Stimulated activated CD8-positive, alpha-beta memory T cell treated with anti-CD3 and anti-CD28 coated beads, Interleukin-4, amount 100 ng/mL, for 48 hours (primary cell): Measurements from ENCODE around the gene MCTP1.

Experiments
- DNase-seq: peaks from one replicate; pipeline ENCODE4 v3.0.0-alpha.2; 2020

The MCTP1 gene

GRCh38 chr5:95070453-95070852, 214.4 kb downstream of the MCTP1 start:
- no peak for DNase-seq

- no peak for DNase-seq
These were observed 214.9 kb downstream of the MCTP1 start for GRCh38 chr5:95069948-95070347.

GRCh38 chr5:95069021-95069420, 215.9 kb downstream of the MCTP1 start:
- no peak for DNase-seq

- no peak for DNase-seq
These were observed 216.5 kb downstream of the MCTP1 start for GRCh38 chr5:95068289-95068910.

- DNase-seq: no peak
These were observed 218.8 kb downstream of the MCTP1 start for GRCh38 chr5:95066048-95066447.

GRCh38 chr5:95063492-95063891, 221.4 kb downstream of the MCTP1 start:
- DNase-seq: no peak

GRCh38 chr5:95060098-95060497, 224.8 kb downstream of the MCTP1 start:
- no peak for DNase-seq

- DNase-seq: no peak
These were observed 225.3 kb downstream of the MCTP1 start for GRCh38 chr5:95059636-95060035.

GRCh38 chr5:95057615-95058014, 227.3 kb downstream of the MCTP1 start:
- DNase-seq: no peak

GRCh38 chr5:95053253-95053652, 231.6 kb downstream of the MCTP1 start:
- no peak for DNase-seq

- no peak for DNase-seq
These were observed 234.2 kb downstream of the MCTP1 start for GRCh38 chr5:95050708-95051107.

- no peak for DNase-seq
These were observed 236.3 kb downstream of the MCTP1 start for GRCh38 chr5:95048628-95049027.

GRCh38 chr5:95045181-95045965, 239.5 kb downstream of the MCTP1 start:
- DNase-seq: no peak

GRCh38 chr5:95044096-95044495, 240.8 kb downstream of the MCTP1 start:
- no peak for DNase-seq

- no peak for DNase-seq
These were observed 241.2 kb downstream of the MCTP1 start for GRCh38 chr5:95043648-95044047.

GRCh38 chr5:95043234-95043633, 241.7 kb downstream of the MCTP1 start:
- DNase-seq: no peak

- DNase-seq: no peak
These were observed 242.9 kb downstream of the MCTP1 start for GRCh38 chr5:95042037-95042436.

- DNase-seq: no peak
These were observed 248.8 kb downstream of the MCTP1 start for GRCh38 chr5:95035891-95036685.

GRCh38 chr5:95032801-95033200, 252.1 kb downstream of the MCTP1 start:
- no peak for DNase-seq

GRCh38 chr5:95029569-95030366, 255.1 kb downstream of the MCTP1 start:
- no peak for DNase-seq

GRCh38 chr5:95027775-95028174, 257.1 kb downstream of the MCTP1 start:
- no peak for DNase-seq

- no peak for DNase-seq
These were observed 257.7 kb downstream of the MCTP1 start for GRCh38 chr5:95027151-95027721.

- DNase-seq: no peak
These were observed 258.2 kb downstream of the MCTP1 start for GRCh38 chr5:95026718-95027117.
